Right kidney (tissue), 1 donor: ENCODE results near the gene SYNDIG1.
"Not testable (repeated sequence)": the region's sequence is repeated elsewhere in the genome, so short reads cannot be mapped to it uniquely, and the experiment has no call there.

Experiments used
- DNase-seq: peaks from one replicate; pipeline ENCODE4 v3.0.0-alpha.2; 2016

Gene SYNDIG1

DNA sequence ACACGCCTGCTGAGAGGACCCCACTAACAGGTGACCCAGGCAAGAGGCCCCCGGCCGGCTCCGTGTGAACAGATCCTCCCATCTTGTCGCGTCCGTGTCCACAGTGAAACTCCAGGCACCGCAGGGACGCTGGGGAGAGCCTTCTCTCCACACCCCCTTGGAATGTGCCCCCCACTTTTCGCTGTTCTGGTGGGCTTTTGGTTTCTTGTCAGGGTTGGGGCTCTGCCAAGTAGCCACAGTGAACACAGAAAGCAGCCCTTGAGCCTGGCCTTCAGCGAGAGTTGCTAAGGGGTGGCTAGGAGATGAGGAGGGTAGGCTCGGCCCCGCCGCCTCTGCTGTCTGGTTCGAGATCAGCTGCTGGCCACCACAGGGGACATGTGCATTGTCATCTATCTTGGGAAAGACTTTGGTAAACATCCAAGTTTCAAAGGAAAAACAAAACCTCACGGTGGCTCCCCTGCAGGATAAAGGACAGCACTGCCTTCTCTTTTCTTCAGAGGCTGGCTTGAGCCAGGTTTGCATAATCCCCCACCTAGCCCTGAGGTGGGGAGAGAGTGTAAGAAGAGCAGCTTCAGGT is 22.7 kb downstream of the SYNDIG1 start:
- DNase-seq = no peak

- DNase-seq = no peak
Observed at GRCh38 chr20:24492698-24493097, 23.3 kb downstream of the SYNDIG1 start.

- DNase-seq = no peak
Observed at GRCh38 chr20:24493181-24493580, 23.8 kb downstream of the SYNDIG1 start.

GRCh38 chr20:24493661-24494459 is 24.4 kb downstream of the SYNDIG1 start:
- no peak for DNase-seq

DNA sequence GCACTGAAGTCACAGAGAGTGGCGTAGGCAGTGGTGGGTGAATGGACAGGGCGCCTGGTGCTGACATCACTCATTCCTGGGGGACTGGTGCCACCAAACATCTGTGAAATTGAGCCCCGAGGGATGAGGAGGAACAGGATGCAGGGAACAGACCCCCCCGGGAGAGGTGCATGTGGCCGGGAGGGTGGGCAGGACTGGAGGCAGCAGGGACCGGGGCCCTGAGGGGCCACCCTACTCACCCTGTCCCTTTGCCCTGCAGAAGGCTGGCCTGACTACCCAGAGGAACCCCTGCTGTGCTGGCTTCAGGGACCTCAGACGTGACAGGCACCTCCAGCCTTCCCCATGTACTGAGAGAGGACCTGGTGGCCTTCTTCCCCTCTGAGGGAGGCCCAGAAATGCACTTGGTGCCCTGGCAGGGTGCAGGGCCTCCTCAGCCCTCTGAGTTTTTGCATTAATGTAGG is 25.1 kb downstream of the SYNDIG1 start:
- DNase-seq = no peak

GRCh38 chr20:24495266-24495665 is 25.8 kb downstream of the SYNDIG1 start:
- no peak for DNase-seq

GRCh38 chr20:24497851-24498250 is 28.4 kb downstream of the SYNDIG1 start:
- DNase-seq = no peak

GRCh38 chr20:24498641-24499040 is 29.2 kb downstream of the SYNDIG1 start:
- no peak for DNase-seq

DNA sequence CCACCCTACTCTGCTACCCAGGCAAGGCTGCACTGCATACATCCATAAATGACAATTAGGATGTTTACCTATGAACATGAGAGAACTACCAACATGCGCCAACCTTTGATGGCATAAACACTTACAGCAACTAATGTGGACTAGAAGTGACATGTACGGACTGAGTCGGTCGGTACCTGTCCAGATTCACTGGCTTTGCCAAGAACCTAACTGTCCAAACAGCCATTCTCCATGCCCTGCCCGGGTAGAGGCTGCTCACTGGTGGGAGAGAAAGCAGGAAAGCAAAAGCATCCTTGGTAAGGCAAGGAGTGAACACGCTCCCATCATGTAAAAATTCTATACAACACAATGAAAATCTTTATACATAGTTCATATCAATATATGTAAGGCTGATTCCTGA is 30.0 kb downstream of the SYNDIG1 start:
- DNase-seq = no peak

GRCh38 chr20:24501764-24502556 is 32.5 kb downstream of the SYNDIG1 start:
- no peak for DNase-seq

GRCh38 chr20:24502661-24503060 is 33.2 kb downstream of the SYNDIG1 start:
- DNase-seq = no peak

- no peak for DNase-seq
Observed at GRCh38 chr20:24503352-24503931, 34.0 kb downstream of the SYNDIG1 start.

DNA sequence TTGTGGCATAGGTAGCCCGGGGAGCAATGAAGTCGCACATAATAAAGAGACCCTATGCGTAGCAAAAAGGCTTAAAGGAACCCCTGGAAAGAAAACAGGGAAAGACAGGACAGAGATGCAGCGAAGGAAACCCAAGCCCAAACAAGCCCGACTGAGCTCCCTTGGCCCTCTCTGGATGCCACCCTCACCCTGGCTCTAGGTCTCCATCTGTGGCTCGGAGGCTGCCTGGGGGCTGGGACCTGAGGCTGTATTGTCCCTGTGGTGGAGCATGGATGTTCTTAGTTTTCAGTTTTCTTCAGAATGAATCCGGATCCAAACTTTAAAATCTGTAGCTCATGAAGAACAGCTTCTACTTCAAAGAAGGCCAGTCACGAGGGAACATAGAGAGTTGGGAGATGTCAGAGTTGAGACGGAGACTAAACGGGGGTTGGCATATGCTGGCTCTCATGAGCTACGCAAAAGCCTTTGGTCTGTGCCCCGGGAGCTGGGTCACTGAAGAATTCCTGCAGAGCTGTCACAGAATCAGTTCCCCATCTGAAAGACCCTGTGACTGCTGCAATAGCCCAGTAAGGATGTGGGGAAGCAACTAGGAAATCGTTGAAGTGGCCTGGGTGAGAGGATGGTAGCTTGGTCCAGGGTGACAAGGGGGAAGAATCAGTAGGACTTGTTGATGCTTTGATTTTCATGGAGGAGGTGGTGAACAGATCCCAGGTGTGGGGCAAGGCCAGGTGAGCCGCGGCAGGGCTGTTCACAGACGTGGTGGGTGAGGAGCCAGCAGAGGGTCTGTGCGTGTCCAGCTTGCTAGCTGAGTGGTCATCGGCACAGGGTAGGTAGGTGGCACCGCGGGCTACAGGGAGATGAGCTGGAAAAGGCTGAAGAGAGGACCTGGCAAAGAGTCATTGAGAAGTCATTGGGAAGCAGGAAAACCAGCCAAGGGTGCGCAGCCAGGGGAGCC is 35.2 kb downstream of the SYNDIG1 start:
- DNase-seq = no peak

- DNase-seq = no peak
Observed at GRCh38 chr20:24506146-24506545, 36.7 kb downstream of the SYNDIG1 start.

DNA sequence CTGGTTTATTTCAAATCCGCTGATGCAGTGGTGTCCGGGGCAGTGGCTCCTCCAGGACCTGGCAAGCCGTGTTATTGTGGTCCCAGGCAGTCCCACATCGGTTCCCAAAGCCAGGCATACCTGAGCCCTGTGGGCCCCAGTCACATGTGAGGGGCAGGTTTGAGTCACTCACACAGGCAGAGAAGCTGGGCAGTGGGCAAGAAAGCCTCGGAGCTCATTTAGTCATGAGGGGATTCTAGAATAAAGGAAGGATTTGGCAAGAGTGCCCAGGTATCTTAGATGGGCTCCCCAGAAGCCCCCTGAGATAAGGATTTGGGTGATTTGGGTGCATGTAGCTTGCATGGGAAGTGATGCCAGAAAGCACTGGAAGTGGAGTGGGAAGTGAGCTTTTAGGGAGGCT is 37.3 kb downstream of the SYNDIG1 start:
- no peak for DNase-seq

- no peak for DNase-seq
Observed at GRCh38 chr20:24507182-24507853, 37.9 kb downstream of the SYNDIG1 start.

- DNase-seq = not testable (repeated sequence)
Observed at GRCh38 chr20:24512441-24512840, 43.0 kb downstream of the SYNDIG1 start.

- no peak for DNase-seq
Observed at GRCh38 chr20:24518515-24518914, 49.1 kb downstream of the SYNDIG1 start.

GRCh38 chr20:24519476-24519875 is 50.0 kb downstream of the SYNDIG1 start:
- DNase-seq = no peak

GRCh38 chr20:24521032-24521431 is 51.6 kb downstream of the SYNDIG1 start:
- DNase-seq = no peak
